ENCODE measurements around the gene HIP1R. TPM values are rescaled to one million over a fixed set of nuclear protein-coding genes. Genes with fewer than 3 reads are reported as not detected.

Gene HIP1R
- total and polyA plus RNA-seq, 2 of the 4 experiments (the other 2 are of a cell fraction), result 13.8 to 18.5 TPM

DNA sequence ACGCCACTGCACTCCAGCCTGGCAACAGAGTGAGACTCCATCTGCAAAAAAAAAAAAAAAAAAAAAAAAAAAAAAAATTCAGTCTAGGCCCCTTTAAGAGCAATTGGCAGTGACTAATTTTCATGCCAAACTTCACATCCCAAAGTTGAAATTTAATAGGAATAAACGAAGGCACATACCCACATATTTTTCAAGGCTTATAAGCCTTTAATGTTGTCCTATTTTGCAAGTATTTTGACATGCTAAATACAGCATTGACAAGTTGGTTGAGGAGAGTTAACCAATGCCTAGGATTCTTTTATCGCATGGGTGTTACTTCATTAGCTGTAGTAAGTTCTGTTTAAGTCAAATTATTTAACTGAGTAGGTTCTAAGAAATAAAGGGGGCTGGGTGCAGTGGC, 23.5 kb upstream of the HIP1R start:
- no peak overlapping the region for H3K4ac ChIP-seq (ENCODE audit: low read depth, low read length)
- no peak overlapping the region for H3K9ac ChIP-seq (ENCODE audit: low read depth, low read length)
- H3K18ac ChIP-seq (ENCODE audit: low read depth, low read length), result no peak overlapping the region
- no peak overlapping the region for H2BK15ac ChIP-seq (ENCODE audit: low read depth, low read length)
- DNase-seq (no peak), ATAC-seq (ENCODE audit: low read depth) (no peak)
- TF ChIP-seq MAZ (IDR thresholded peaks at IDR 0.05; ENCODE audit: borderline replicate concordance, low read depth, low read length), result no peak
- TF ChIP-seq, protein P1, sequence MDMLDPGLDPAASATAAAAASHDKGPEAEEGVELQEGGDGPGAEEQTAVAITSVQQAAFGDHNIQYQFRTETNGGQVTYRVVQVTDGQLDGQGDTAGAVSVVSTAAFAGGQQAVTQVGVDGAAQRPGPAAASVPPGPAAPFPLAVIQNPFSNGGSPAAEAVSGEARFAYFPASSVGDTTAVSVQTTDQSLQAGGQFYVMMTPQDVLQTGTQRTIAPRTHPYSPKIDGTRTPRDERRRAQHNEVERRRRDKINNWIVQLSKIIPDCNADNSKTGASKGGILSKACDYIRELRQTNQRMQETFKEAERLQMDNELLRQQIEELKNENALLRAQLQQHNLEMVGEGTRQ (IDR thresholded peaks at IDR 0.05; ENCODE audit: low read depth, low read length), result no peak
- no peak for TF ChIP-seq POLR2A (IDR thresholded peaks at IDR 0.05; ENCODE audit: low read depth, low read length)
- no peak for TF ChIP-seq CHD1 (IDR thresholded peaks at IDR 0.05; ENCODE audit: low read depth, low read length)
- TF ChIP-seq CEBPB (IDR thresholded peaks at IDR 0.05; ENCODE audit: low read depth, low read length), result no peak
- TF ChIP-seq MAFK (IDR thresholded peaks at IDR 0.05; ENCODE audit: low read depth, low read length), result no peak
- TF ChIP-seq SMC3 (IDR thresholded peaks at IDR 0.05; ENCODE audit: low read depth, low read length), result no peak
- no peak for TF ChIP-seq NFE2L2 (IDR thresholded peaks at IDR 0.05; ENCODE audit: low read depth, low read length)
- TF ChIP-seq RAD21 (IDR thresholded peaks at IDR 0.05; ENCODE audit: low read length), result no peak
- TF ChIP-seq, protein P2, sequence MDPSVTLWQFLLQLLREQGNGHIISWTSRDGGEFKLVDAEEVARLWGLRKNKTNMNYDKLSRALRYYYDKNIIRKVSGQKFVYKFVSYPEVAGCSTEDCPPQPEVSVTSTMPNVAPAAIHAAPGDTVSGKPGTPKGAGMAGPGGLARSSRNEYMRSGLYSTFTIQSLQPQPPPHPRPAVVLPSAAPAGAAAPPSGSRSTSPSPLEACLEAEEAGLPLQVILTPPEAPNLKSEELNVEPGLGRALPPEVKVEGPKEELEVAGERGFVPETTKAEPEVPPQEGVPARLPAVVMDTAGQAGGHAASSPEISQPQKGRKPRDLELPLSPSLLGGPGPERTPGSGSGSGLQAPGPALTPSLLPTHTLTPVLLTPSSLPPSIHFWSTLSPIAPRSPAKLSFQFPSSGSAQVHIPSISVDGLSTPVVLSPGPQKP (IDR thresholded peaks at IDR 0.05; ENCODE audit: borderline replicate concordance, low read depth, low read length), result no peak
- TF ChIP-seq MXI1 (IDR thresholded peaks at IDR 0.05; ENCODE audit: borderline replicate concordance, low read depth, low read length), result no peak
- no peak for TF ChIP-seq RCOR1 (IDR thresholded peaks at IDR 0.05; ENCODE audit: insufficient replicate concordance, low read length)
- TF ChIP-seq FOS (IDR thresholded peaks at IDR 0.05; ENCODE audit: low read depth, low read length), result no peak
- TF ChIP-seq, protein P3, sequence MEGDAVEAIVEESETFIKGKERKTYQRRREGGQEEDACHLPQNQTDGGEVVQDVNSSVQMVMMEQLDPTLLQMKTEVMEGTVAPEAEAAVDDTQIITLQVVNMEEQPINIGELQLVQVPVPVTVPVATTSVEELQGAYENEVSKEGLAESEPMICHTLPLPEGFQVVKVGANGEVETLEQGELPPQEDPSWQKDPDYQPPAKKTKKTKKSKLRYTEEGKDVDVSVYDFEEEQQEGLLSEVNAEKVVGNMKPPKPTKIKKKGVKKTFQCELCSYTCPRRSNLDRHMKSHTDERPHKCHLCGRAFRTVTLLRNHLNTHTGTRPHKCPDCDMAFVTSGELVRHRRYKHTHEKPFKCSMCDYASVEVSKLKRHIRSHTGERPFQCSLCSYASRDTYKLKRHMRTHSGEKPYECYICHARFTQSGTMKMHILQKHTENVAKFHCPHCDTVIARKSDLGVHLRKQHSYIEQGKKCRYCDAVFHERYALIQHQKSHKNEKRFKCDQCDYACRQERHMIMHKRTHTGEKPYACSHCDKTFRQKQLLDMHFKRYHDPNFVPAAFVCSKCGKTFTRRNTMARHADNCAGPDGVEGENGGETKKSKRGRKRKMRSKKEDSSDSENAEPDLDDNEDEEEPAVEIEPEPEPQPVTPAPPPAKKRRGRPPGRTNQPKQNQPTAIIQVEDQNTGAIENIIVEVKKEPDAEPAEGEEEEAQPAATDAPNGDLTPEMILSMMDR (conservative IDR thresholded peaks at IDR 0.05; ENCODE audit: low read depth, low read length), result no peak
- no peak for TF ChIP-seq BHLHE40 (IDR thresholded peaks at IDR 0.05; ENCODE audit: low read depth, low read length)
- TF ChIP-seq RFX5 (IDR thresholded peaks at IDR 0.05; ENCODE audit: low read depth, low read length), result no peak
- dilution Hi-C loops (cut with HindIII; ENCODE audit: low sequenced_read_pairs, unreplicated experiment) (no loop called here), in situ Hi-C loops (cut with MboI; ENCODE audit: low sequenced_read_pairs) (no loop called here), intact Hi-C loops (cut with micrococcal nuclease) (no loop called here)
- no peak overlapping the region for H3K27ac ChIP-seq (ENCODE audit: insufficient read depth, low read length)
- no peak overlapping the region for H4K91ac ChIP-seq (ENCODE audit: insufficient read depth, low read depth, low read length)
- H3K4me2 ChIP-seq (ENCODE audit: low read depth, low read length), result no peak overlapping the region
- H3K36me3 ChIP-seq (ENCODE audit: control insufficient read depth, insufficient read depth, low read length), result no peaks in the 10 kb centered on the region
- no peak overlapping the region for H2BK20ac ChIP-seq (ENCODE audit: low read depth, low read length)
- no peaks in the 10 kb centered on the region for H4K20me1 ChIP-seq (ENCODE audit: insufficient read depth, low read length)
- no peak overlapping the region for H3K23ac ChIP-seq (ENCODE audit: low read depth, low read length)
- no peak overlapping the region for H2BK5ac ChIP-seq (ENCODE audit: low read depth, low read length, poor library complexity, severe bottlenecking)
- POLR2A ChIA-PET (ENCODE audit: unreplicated experiment), result no interaction called here
- 100% methylated on average over 1 of the region's 3 CpGs; no CpG with 5 or more reads in 1 of the 2 experiments for WGBS, 2 experiments (ENCODE audit: extremely low coverage in 2 of 2, insufficient read length in 1 of 2)
- H3K27me3 ChIP-seq (ENCODE audit: control insufficient read depth, insufficient read depth, low read length), result no peaks in the 10 kb centered on the region
- no TSS peak for BruUV-seq (replicated peaks)
- no peak overlapping the region for H2BK120ac ChIP-seq (ENCODE audit: low read depth, low read length)
- no peaks in the 10 kb centered on the region for H3K4me1 ChIP-seq (ENCODE audit: control insufficient read depth, insufficient read depth, low read length)
- H3K4me3 ChIP-seq (ENCODE audit: insufficient read depth, low read depth, low read length), result no peak overlapping the region
- no peak overlapping the region for H3K14ac ChIP-seq (replicated peaks; ENCODE audit: low read depth, low read length)
- no peak overlapping the region for H4K8ac ChIP-seq (ENCODE audit: low read depth in 2 of 2, low read length in 2 of 2)
- no peak overlapping the region for H3K56ac ChIP-seq (ENCODE audit: extremely low read depth, insufficient read depth, low read length)
- CTCF ChIA-PET, result interaction anchor here (0.7 kb wide), 1 partner anchor 18 kb away, joined by 5 read pairs; no protein-coding TSS in a partner anchor
- 0 out of 2 replicates have a peak, but pooled peaks cover 2% of the 10 kb centered on the region for H3K9me3 ChIP-seq (ENCODE audit: control insufficient read depth, insufficient read depth, low read length)
- H2AFZ ChIP-seq (replicated peaks; ENCODE audit: low read length, poor library complexity), result no peak overlapping the region
- H4K5ac ChIP-seq (ENCODE audit: low read depth, low read length), result no peak overlapping the region
- H2AK9ac ChIP-seq (replicated peaks; ENCODE audit: low read depth, low read length, poor library complexity), result no peak overlapping the region
- no peaks in the 10 kb centered on the region for H3K79me1 ChIP-seq (ENCODE audit: low read depth in 1 of 2, low read length in 2 of 2)
- H3K9me1 ChIP-seq (ENCODE audit: insufficient read depth, low read length), result no peaks in the 10 kb centered on the region
- no peak overlapping the region for H2AK5ac ChIP-seq (ENCODE audit: low read depth, low read length)

Measured in IMR-90 (cell line).